NCI-H1694 treated with DMSO at 0.1 percent for 48 hours (cell line): Measurements from ENCODE around the gene SLC45A2.

Experiments used
- DNase-seq: peaks from one replicate; lab custom pipeline; 2025; lab: John Stamatoyannopoulos, UW

SLC45A2 gene

DNA sequence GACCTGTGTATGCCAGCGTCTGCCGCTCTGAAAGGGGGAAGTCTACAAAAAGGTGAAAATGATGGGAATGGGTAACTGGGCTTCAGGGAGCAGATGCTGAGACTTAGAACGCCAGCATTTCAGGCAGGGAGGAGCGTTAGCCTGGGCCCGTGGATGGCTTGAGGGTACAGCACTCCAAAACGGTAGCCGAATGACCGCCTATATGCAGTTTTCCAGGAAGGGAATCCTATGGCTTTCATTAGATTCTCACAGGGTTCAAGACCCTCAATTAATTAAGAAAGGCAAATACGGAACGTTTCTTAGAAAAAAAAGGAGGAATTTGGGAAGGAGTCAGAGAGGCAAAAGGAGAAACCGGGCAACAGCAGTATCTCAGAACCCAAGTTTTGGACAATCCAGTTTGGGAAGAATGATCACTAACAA is 22.7 kb upstream of the SLC45A2 start:
- no peak for DNase-seq

DNA sequence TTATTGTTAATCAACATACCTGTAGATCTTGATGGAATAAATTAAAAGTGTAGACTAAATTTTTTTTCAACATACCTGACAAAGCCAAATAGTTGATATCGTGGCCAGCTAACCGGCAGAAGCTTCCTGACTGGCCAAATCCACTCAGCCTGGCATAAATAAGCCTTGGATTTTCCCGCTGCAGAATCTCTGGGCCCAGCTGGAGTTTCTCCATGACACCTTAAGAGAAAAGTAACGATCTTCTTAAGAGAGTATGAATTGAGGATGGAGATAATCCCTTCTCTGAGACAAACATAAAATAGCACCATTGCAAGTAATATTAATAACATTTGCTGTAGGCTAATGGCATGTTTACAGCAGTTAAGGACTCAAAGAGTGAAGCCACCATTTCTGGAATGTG is 21.2 kb upstream of the SLC45A2 start:
- DNase-seq: no peak

DNA sequence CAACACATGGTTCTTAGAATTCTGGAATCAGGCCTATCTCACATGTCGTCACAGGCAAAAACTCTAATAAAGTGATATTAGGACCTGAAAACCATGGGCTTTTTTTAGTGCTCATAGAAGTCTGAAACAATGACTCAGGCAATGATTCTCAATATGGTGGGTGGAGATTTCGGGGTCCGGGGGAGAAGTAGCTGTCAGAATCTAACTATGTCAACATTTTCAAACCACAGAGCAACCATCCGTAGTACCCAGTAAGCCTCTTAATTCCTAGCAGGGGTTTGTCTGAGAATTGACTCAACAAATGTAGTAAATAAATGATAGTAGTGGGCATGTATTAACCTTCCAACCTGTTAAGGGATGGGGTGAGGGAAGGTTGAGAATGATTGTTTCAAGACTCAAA is 20.7 kb upstream of the SLC45A2 start:
- no peak for DNase-seq

DNA sequence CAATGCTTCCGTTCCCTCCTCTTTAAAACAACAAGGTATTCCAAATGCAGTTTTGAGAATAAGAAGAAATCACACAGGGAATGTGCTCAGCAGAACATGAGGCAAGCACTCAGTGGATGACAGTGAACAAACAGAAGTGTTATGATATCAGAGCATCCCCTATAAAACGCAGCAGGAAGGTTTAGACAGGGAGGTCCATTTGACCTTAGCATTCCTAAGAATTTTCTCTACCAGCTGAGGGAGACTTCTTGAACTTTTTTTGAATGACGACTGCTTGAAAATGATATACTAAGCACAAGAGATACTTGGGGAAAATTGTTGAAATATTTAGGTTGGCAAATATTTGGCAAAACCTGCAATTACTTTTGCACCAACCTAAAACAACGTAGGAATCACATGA is 19.4 kb upstream of the SLC45A2 start:
- no peak for DNase-seq

DNA sequence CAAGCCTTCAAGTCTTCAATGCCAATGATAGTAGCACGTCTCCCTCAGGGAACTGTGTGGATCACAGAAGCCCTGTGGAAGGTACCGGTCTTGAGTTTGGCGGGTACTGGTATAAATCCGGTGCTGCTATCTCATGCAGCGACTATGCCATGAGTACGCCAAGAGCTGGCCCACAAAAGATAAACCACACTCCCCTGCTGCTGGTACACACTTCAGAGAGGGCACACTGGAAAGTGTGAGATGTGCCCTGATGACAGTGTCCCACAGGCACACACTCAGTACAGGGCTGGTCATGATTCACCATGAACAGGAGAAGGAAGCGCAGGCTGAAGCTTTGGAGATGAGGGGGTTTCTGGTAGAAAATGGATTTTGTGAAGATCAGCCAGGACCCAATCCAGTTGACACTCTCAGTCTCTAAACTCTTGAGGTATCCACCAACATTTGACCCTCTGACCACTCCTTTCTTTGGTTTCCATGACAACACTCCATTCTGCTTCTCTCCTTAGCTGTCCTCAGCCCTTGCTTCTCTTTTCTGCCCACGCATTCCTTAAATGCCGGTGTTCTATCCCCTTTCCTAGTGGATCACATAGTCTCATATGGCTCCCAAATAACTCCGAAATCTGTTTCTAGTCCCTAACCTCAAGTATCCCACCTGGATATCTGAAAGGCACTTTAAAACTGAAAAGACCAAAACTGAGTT is 18.3 kb upstream of the SLC45A2 start:
- no peak for DNase-seq

DNA sequence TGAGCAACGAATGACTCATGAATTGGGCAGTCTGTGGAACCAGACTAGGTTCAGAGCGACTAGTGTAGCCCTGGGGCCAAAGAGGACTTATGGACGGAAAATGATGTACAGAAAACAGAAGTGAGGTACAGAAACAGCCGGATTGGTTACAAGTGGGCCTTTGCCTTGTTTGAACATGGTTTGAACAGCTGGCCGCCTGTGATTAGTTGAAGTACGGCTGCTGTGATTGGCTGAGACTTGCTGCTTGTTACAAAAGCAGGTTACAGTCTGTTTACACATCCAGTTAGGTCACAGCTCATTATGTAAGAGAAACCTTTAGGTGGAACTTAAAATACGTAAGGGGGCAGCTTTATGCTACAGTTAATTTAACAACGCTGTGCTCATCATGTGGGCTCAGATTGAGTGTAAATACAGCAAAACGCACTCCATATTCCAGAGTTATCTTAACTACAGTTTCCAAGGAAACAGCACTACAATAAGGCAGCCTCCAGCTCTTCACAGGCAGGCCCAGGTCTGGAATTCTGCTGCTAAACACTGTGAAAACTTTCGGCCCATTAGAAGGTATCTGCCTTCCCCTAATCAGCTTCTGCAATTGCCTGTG is 16.8 kb upstream of the SLC45A2 start:
- peak; percentile 54 for DNase-seq

DNA sequence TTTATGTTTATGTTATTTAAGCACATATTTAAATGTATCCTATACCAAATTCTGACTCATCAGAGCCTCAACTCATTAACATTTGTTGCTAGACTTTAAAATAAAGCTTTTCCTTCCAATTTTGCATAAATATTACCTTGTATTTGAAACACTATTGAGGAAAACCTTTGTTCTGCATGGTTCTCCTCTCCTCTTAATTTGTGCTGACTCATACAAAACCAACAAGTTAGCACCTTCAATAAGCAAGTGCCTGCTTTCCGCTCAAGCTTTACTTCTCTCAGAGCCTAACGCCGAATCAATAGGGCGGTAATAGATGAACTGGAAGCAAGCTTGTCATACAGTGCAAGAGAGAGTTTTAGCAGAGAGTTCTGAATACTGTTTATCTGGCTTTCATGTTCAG is 15.5 kb upstream of the SLC45A2 start:
- DNase-seq: no peak

DNA sequence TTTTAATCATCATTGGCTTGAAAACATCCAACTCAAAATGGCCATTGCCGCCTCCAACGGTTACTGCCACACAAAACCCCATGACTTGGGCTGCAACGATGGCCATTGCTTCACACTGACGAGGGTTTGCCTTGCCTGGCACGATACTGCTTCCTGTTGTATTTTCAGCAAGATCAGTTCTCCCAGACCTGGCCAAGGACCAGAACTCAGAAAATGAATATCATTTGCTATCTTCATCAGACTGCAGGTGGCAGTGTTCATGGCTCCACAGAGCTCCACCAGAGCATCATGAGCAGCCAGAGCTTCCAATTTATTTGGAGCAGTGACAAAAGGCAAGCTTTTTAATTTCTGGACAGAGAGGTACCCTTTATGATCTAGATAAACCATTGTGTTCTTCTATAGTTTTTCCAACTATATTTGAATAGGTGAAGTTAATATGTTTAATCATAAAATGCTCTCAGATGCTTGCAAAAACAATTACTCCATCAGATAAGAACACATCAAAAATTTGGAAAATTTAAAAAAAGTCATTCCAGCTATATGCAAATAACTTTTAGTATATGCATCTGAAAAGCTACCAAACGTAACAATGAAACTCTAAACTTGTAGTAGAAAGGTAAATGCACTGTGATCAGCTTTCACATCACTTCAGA is 13.0 kb upstream of the SLC45A2 start:
- peak; percentile 81 for DNase-seq

DNA sequence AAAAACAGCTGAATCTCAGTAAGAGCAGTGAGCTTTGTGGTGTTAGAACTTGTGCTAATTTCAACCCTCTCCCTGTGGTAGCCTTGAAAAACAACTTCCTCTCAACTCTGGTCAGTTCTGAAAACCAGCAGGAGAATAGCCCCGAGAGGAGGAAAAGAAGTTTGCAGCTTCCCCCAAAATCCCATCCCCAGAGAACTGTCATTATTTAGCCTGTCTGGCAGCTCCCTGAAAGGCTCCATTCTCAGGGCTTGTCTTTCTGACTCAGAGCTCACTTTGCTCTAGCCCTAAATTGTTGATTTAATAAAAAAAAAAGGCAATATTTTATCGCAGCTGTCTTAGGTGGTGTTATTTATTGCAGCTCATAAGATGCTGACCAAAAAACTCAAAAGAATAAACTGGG is 11.4 kb upstream of the SLC45A2 start:
- DNase-seq: no peak

DNA sequence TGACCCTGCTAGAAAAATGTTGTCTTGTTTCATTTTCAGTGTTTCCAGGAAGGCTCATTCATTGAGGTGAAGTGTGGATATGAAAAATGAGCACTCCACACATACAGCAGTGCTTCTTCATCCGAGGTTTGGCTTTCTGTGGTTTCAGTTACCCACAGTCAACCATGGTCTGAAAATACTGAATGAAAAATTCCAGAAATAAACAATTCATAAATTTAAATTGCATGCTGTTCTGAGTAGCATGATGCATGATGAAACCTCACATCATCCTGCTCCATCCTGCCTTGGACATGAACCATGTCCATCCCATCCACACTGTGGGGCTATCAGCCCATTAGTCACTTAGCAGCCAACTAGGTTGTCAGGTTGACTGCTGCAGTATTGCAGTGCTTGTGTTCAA is 10.4 kb upstream of the SLC45A2 start:
- no peak for DNase-seq

DNA sequence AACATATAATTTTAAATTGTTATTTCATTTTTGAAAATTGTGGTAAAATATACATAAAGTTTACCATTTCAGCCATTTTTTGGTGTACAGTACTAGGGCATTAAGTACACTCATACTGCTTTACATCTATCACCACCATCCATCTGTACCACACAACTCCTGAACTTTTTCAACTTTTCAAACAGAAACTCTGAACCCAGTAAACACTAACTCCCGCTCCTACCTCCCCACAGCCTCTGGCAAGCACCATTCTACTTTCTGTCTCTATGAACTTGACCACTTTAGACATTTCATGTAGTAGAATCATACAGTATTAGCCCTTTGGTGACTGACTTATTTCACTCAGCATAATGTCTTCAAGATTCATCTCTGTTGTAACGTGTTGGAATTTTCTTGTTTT is 8.4 kb upstream of the SLC45A2 start:
- no peak for DNase-seq

DNA sequence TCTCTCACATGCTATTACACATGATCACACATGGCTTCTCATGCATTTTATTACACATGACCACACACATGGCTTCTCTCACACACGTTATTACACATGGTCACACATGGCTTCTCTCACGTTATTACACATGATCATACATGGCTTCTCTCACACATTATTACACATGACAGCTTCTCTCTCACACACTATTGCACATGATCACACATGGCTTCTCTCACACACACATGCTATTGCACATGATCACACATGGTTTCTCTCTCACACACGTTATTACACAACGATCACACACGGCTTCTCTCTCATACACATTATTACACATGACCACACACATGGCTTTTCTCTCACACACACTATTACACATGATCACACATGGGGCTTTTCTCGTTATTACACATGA is 954 bp upstream of the SLC45A2 start:
- no peak for DNase-seq

DNA sequence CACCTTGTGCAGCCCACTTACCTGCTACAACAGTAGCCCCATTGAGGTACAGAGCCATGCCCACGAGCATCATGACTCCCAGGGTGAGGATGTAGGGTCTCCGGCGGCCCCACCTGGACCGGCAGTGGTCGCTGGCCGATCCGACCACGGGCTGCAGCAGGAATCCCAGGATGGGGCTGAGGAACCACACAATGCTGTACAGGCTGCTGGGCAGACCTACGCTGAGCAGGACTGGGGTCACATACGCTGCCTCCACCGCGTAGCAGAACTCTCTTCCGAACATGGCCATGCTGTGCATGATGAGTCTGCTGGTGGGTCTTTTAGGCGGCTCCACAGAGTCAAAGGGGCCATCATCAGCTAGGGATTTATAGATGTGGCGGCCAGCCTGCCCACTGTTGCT is 315 bp downstream of the SLC45A2 start:
- DNase-seq: no peak

DNA sequence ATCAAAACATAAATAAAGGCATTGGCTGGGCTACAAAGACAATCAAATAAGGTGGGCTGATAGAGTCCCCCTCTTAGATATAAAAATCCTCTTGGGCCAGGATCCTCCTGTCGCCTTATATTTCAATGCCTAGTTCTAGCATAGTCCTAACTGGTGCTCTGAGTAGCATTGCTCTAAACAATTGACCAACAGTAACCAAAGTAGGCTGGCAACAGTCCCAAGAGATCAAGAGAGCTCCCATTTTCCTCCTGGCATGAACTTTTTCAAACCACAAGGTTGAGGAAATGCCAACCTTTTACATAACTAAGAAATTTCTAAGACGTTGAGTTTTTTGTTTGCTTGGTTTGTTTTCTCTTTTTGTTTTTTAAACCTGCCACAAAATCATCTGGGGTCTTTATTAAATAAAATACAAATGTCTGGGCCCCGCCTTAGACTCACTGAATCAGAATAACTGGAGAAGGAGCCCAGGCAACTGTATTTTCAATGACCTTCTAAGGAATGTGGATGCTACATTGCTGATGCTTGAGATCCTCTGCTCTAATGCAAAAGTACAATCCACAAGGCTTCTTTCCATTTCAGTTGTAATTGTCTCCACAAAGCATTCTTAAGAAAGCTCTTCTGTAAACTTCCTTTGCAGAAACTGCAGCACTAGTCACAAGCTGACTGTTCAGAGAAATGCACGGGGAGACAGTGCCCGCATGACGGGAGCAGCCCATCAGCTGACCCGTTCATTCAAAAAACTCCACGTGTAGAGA is 2.9 kb downstream of the SLC45A2 start:
- DNase-seq: no peak

DNA sequence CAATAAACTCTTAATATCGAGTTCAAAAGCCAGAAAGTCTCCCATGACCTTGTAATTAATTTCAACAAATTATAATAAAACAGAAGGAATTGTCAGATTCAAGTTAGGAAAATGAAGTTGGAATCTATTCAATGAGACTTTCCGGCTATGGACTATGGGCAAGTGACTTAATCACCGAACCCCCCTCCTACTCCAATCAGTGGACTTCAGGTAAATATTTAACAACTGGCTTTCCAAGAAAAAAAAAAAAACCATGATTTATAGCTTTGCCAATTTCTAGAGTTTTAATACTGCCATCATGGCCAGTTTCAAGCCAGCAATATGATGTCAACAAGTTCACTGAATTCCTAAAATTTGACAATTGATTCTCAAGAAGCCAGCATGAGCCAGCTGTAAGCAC is 4.5 kb downstream of the SLC45A2 start:
- DNase-seq: no peak

DNA sequence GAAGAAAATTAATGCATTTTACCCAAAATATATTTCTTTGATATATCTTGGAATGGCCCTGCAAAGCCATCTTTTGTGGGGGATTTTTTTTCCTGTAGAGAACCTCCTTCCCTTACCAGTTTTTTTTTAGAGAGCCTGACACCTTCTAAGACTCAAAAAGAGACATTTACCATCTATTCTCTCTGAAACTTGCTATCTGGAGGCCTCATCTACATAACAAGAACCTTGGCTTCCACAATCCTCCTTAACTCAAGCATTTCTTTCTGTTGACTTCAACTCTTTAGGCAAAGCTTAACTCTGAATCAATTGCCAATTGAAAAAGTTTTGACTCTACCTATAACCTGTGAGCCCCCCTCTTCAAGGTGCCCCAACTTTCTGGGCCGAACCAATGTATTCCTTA is 6.2 kb downstream of the SLC45A2 start:
- DNase-seq: no peak

DNA sequence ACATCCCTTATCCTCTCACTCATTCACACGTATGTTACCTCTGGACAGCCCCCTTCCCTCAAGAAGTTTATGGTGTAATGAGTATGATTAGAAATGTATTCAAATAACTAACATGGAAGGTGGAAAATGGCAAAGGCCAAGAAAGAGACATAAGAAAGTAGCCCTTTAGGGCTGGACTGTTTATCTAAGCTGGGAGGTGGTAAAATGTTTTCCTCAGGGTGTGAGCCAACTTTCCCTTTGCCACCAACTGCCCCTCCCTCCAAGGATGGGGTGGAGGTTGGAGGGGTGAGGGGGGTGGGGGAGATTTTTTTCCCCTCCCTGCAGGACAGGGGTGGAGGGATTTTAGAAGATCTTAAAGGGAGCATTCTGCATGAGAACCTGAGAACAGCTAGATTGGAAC is 8.2 kb downstream of the SLC45A2 start:
- DNase-seq: no peak

DNA sequence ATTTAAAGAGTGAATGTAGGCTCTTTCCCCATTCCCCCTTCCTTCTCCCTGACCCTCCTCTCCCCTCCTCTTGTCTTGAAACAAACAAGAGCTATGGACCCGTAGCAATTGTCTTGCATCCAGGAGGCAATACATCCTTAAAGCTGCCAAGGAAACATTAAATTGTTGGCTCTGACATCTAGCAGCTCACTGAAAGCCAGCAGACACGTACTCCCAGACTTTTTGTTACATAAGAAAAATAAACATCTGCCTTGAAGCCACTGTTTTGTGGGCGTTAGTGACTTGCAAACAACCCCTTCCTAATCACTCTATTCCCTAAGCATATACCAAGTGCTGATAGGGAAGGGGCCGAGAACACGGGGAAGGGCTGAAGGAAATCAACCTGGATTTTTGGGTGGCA is 8.6 kb downstream of the SLC45A2 start:
- DNase-seq: no peak

DNA sequence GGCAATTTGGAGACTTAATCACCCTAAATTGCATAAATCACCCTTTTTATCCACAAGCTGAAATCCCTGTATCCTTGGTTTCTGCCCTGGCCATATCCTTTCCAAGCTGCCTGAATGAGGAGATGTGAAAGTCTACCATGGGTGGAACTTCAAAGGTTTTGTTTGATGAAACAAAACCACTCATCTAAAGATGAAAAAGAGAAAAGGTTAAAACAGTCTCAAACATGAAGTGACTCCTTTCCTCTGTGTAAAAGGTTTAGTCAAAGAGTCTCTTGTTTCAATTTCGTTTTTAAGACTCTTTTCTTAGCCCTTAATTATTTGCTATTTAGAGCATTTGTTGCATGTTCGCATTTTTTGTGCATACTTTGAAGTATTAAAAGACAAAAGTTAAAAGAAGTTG is 11.2 kb downstream of the SLC45A2 start:
- DNase-seq: no peak

DNA sequence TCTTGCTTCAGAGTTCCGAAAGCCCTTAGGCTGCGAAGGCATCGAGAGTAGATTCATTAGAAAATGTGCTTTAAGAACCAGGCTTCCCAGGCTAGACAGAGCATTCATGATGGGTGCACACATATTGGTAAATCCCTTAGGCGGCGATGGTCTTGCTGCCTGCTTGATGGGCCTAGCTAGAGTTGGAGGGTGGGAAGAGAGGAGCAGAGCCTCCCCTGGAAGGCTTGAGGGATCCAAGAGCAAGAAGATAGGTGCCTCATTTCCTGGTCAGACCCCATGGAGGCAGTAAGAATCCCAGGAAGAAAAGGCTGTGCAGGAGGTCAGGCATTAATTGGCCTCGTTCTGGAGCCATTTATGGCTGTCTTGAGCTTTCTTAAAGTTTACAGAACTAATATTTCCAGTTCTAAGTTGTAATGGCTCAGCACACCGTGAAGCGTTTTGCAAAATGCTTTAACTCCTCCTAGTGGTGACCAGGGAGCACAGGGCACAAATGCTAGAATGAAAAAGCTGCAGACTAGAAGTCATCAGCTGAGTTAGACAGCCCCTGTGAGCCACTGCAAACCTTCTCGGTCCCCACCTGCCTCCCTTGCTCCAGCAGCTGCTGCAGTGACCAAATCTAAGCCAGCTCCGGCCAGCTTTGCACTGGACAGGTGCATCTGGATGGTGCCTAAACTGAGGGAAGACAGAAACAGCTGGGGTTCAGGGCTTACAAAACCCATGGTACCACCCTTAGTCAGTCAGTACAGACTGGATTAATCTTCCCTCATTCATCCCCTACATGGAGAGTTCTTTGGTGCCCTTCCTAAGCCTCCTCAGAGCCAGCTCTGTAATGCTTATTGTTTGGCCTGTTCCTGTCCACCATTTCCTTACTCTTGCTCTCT is 14.7 kb downstream of the SLC45A2 start:
- DNase-seq: peak; percentile 66

DNA sequence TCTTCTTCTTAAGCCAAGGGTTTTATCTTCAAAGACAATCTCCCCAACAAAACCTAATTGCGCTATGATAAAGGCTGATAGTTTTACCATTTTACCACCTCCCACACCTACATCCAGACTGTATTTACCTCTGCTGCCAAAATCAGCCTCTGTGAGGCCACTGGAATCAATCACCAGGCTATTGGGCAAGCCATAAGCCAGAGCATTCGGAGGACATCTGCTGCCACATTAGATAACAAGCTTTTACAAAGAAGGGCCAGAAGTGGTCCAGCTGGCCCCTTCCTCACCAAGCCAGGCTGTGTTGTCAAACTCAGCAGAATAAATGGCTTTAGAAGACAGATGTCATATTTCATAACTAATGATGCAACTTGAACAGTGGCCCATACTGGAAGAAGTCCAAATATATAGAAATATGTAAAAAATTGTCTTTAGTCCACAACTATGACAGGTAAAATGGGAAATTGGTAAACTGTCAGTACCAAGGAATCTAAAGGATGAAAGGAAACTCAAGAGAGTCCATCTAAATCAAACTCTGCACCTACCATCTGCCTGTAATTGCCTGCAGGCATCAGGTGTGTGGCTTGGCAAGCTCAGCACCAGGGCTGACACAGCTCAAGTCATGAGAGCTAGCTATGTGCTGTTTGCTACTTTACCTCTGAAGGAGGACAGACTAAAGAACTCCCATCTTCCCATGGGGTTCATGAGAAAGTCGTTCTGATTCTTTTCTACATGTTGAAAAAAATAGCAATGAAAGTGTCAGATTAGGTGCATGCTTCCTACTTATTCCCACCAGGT is 16.1 kb downstream of the SLC45A2 start:
- DNase-seq: peak; percentile 87
